Mesenchymal stem cell (in vitro differentiated cells and primary cell): Measurements from ENCODE around the gene CATSPERD. TPM values are rescaled to one million over a fixed set of nuclear protein-coding genes. Genes with fewer than 3 reads are reported as not detected.

Experiments
- DNase-seq: peaks from one replicate; pipeline ENCODE4 v3.0.0-alpha.2; 2013
- H2AFZ ChIP-seq: one replicate; pipeline ENCODE4 v1.6.1; 2013; ENCODE audit warnings: low read depth, mild to moderate bottlenecking, control low read depth, inconsistent platforms, low read length, moderate library complexity
- H2AK5ac ChIP-seq: 2 replicates; pipeline ENCODE4 v1.6.1; 2013; ENCODE audit warnings: low read length, moderate library complexity, mild to moderate bottlenecking, inconsistent platforms; ENCODE audit not compliant: severe bottlenecking
- H2BK120ac ChIP-seq: one replicate; pipeline ENCODE4 v1.6.1; 2013; ENCODE audit warnings: low read depth, mild to moderate bottlenecking, inconsistent platforms, low read length, moderate library complexity
- H2BK12ac ChIP-seq, 2 experiments: one replicate each; pipeline ENCODE4 v1.6.1; 2013; ENCODE audit warnings: inconsistent platforms in 2 of 2, low read length in 2 of 2, mild to moderate bottlenecking in 2 of 2, moderate library complexity in 2 of 2, control low read depth in 1 of 2
- H2BK15ac ChIP-seq: one replicate; pipeline ENCODE4 v1.6.1; 2013; ENCODE audit warnings: mild to moderate bottlenecking, low read depth, inconsistent platforms; ENCODE audit not compliant: poor library complexity, severe bottlenecking
- H2BK5ac ChIP-seq: 2 replicates; pipeline ENCODE4 v1.6.1; 2013; ENCODE audit warnings: low read depth, mild to moderate bottlenecking, low read length, control low read depth, inconsistent platforms; ENCODE audit not compliant: poor library complexity, severe bottlenecking
- H3K14ac ChIP-seq, 2 experiments: one replicate each; pipeline ENCODE4 v1.6.1; 2013; ENCODE audit warnings: inconsistent platforms in 2 of 2, low read length in 2 of 2, control low read depth in 1 of 2, mild to moderate bottlenecking in 1 of 2, moderate library complexity in 1 of 2
- H3K18ac ChIP-seq, 2 experiments: one replicate each; pipeline ENCODE4 v1.6.1; 2013; ENCODE audit warnings: inconsistent platforms in 2 of 2, low read length in 2 of 2, control low read depth in 1 of 2, low read depth in 1 of 2, mild to moderate bottlenecking in 1 of 2
- H3K23ac ChIP-seq, 2 experiments: one replicate each; pipeline ENCODE4 v1.6.1; 2013; ENCODE audit warnings: inconsistent platforms in 2 of 2, low read length in 2 of 2, mild to moderate bottlenecking in 2 of 2, moderate library complexity in 2 of 2, control low read depth in 1 of 2
- H3K27ac ChIP-seq: 2 replicates; pipeline ENCODE4 v1.5.1; 2013; ENCODE audit warnings: mild to moderate bottlenecking, moderate library complexity, low read length, control low read depth, inconsistent platforms; ENCODE audit not compliant: poor library complexity, severe bottlenecking
- H3K27me3 ChIP-seq, 2 experiments: 2 replicates each; pipeline versions ENCODE4 v1.6.1 to v1.7.0; 2013; ENCODE audit warnings: low read length in 2 of 2, mild to moderate bottlenecking in 2 of 2, moderate library complexity in 2 of 2, control low read depth in 1 of 2, inconsistent platforms in 1 of 2; ENCODE audit not compliant: control insufficient read depth in 1 of 2, insufficient read depth in 1 of 2
- H3K36me3 ChIP-seq, 2 experiments: 2 replicates each; pipeline versions ENCODE4 v1.6.1 to v1.7.0; 2013; ENCODE audit warnings: low read length in 2 of 2, control low read depth in 1 of 2, inconsistent platforms in 1 of 2, low read depth in 1 of 2, mild to moderate bottlenecking in 1 of 2; ENCODE audit not compliant: insufficient read depth in 2 of 2, control insufficient read depth in 1 of 2
- H3K4ac ChIP-seq, 2 experiments: one replicate each; pipeline ENCODE4 v1.6.1; 2013; ENCODE audit warnings: inconsistent platforms in 2 of 2, low read length in 2 of 2, mild to moderate bottlenecking in 2 of 2, moderate library complexity in 2 of 2, control low read depth in 1 of 2, low read depth in 1 of 2
- H3K4me1 ChIP-seq: 2 replicates; pipeline ENCODE4 v1.6.1; 2013; ENCODE audit warnings: low read depth, low read length, control low read depth; ENCODE audit not compliant: control insufficient read depth, insufficient read depth
- H3K4me2 ChIP-seq: 2 replicates; pipeline ENCODE4 v1.6.1; 2013; ENCODE audit warnings: low read length, mild to moderate bottlenecking, inconsistent platforms; ENCODE audit not compliant: poor library complexity, severe bottlenecking
- H3K4me3 ChIP-seq, 2 experiments: 2 replicates each; pipeline versions ENCODE4 v1.5.1 to v1.7.0; 2013; ENCODE audit warnings: low read length in 2 of 2, mild to moderate bottlenecking in 2 of 2, control low read depth in 1 of 2, low read depth in 1 of 2; ENCODE audit not compliant: insufficient read depth in 1 of 2
- H3K79me1 ChIP-seq: replicated peaks from 2 replicates; pipeline ENCODE4 v1.6.1; 2013; ENCODE audit warnings: mild to moderate bottlenecking, control low read depth, low read length, inconsistent platforms; ENCODE audit not compliant: poor library complexity, severe bottlenecking
- H3K9ac ChIP-seq: 2 replicates; pipeline ENCODE4 v1.7.0; 2013; ENCODE audit warnings: mild to moderate bottlenecking, low read length, moderate library complexity
- H3K9me3 ChIP-seq: 2 replicates; pipeline ENCODE4 v1.7.0; 2013; ENCODE audit warnings: mild to moderate bottlenecking, low read length; ENCODE audit not compliant: control insufficient read depth
- H4K8ac ChIP-seq: one replicate; pipeline ENCODE4 v1.6.1; 2013; ENCODE audit warnings: inconsistent platforms, mild to moderate bottlenecking, low read length, moderate library complexity
- H4K91ac ChIP-seq: one replicate; pipeline ENCODE4 v1.6.1; 2013; ENCODE audit warnings: mild to moderate bottlenecking, low read length, inconsistent platforms
- WGBS: methylation state at CpG from one replicate; pipeline ENCODE4 v1.1.7; 2013; ENCODE audit warnings: mixed read lengths; 5-methylcytosine and 5-hydroxymethylcytosine counted together
- polyA plus RNA-seq, 2 experiments: library from polyadenylated mRNA; stranded (reverse); fragments of 200-250 nt; gene quantifications; one replicate each; pipeline ENCODE4 v1.2.3, GENCODE V29; 2013

Gene CATSPERD
- polyA plus RNA-seq (2013, experiment 1 of 2), result not detected
- polyA plus RNA-seq (2013, experiment 2 of 2), result not detected

GRCh38 chr19:5719961-5720790 is at the start of gene CATSPERD, which contains the start of gene LONP1:
CATSPERD (plus strand) TSS chr19:5720637; CDS start chr19:5720738, 101 bp downstream.
LONP1 (minus strand) TSS chr19:5720146; CDS start chr19:5720132, 14 bp downstream.
- H3K4me1 ChIP-seq, result peaks cover 14% of the 10 kb centered on the region
- under 1% methylated on average over 90 of the region's 90 CpGs for WGBS
- peak within 1 kb of the TSS in 1 of 2 experiments; percentile 86 for H3K23ac ChIP-seq
- H3K27ac ChIP-seq, result peak within 1 kb of the TSS; percentile 100
- peak within 1 kb of the TSS; percentile 92 for H2BK5ac ChIP-seq
- H2BK120ac ChIP-seq, result peak within 1 kb of the TSS; percentile 73
- H3K79me1 ChIP-seq, result peaks cover 2% of the 10 kb centered on the region
- H3K27me3 ChIP-seq, result no peaks in the 10 kb centered on the region
- H3K4me3 ChIP-seq, result peak within 1 kb of the TSS; percentile 96 to 99
- H3K14ac ChIP-seq, result peak within 1 kb of the TSS in 1 of 2 experiments; percentile 97
- H4K8ac ChIP-seq, result peak within 1 kb of the TSS; percentile 99
- peak within 1 kb of the TSS; percentile 100 for H2AFZ ChIP-seq
- peak within 1 kb of the TSS; percentile 100 for H3K9ac ChIP-seq
- peak within 1 kb of the TSS; percentile 98 to 99 for H3K4ac ChIP-seq
- peak within 1 kb of the TSS; percentile 99 for H4K91ac ChIP-seq
- H2AK5ac ChIP-seq, result peak within 1 kb of the TSS; percentile 22
- peak within 1 kb of the TSS; percentile 39 to 71 for H2BK12ac ChIP-seq
- H3K9me3 ChIP-seq, result no peaks in the 10 kb centered on the region
- DNase-seq, result peak; percentile 99
- peaks cover 7 to 10% of the 10 kb centered on the region in 2 experiments for H3K36me3 ChIP-seq
- peak within 1 kb of the TSS; percentile 100 for H3K18ac ChIP-seq
- H3K4me2 ChIP-seq, result peak within 1 kb of the TSS; percentile 87
- H2BK15ac ChIP-seq, result peak within 1 kb of the TSS; percentile 99

- no peak overlapping the region for H2AK5ac ChIP-seq
- H2BK5ac ChIP-seq, result no peak overlapping the region
- H2BK15ac ChIP-seq, result no peak overlapping the region
- H3K9me3 ChIP-seq, result no peaks in the 10 kb centered on the region
- H3K79me1 ChIP-seq, result peaks cover 21% of the 10 kb centered on the region
- H3K4ac ChIP-seq, result no peak overlapping the region
- H3K4me2 ChIP-seq, result no peak overlapping the region
- H4K91ac ChIP-seq, result peak overlapping the region; percentile 65
- no peak overlapping the region for H3K18ac ChIP-seq
- H3K36me3 ChIP-seq, result peaks cover 42 to 54% of the 10 kb centered on the region in 2 experiments
- no peak overlapping the region for H2AFZ ChIP-seq
- no peak for DNase-seq
- WGBS, result 98% methylated on average over 7 of the region's 7 CpGs
- no peak overlapping the region for H3K4me3 ChIP-seq
- H3K27ac ChIP-seq, result no peak overlapping the region
- no peak overlapping the region for H2BK12ac ChIP-seq
- no peaks in the 10 kb centered on the region for H3K27me3 ChIP-seq
- H3K9ac ChIP-seq, result no peak overlapping the region
- no peak overlapping the region for H4K8ac ChIP-seq
- no peak overlapping the region for H3K14ac ChIP-seq
- H2BK120ac ChIP-seq, result no peak overlapping the region
- H3K23ac ChIP-seq, result no peak overlapping the region
- peaks cover 12% of the 10 kb centered on the region for H3K4me1 ChIP-seq
Observed at GRCh38 chr19:5671600-5671999, 48.8 kb upstream of the CATSPERD start.

DNA sequence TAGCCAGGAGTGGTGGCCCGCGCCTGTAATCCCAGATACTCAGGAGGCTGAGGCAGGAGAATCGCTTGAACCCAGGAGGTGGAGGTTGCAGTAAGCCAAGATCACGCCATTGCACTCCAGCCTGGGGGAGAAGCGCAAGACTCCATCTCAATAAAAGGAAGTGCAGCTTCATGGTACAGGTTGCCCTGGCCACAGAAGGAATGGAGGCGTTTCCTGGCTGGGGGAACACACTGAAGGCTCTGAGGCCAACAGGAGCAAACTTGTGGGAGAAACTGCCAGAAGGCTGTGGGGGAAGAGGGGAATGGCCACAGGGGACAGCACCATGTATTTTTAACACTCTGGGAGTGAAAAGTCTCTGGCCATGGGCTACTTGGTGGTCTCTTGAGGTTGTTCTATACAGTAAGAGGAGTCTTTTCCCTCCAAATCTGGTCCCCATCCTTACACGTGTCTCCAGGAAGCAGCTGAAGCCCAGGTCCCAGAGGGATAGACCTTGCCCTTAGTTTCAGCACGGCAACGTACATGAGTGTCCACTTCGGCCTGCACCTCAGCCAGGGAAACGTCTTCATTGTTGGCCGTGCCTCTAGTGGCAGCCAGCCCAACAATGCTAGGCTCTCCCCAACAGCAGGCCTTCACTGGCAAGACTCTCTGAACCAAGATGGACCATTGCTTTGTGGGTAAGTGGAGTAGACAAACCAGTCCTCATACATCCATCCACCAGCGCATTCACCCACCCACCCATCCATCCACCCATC is 47.6 kb upstream of the CATSPERD start:
- Histone ChIP-seq H3K9ac (no peak overlapping the region), H3K18ac (no peak overlapping the region), H4K8ac (no peak overlapping the region), H3K27ac (no peak overlapping the region), H2BK15ac (no peak overlapping the region), H2BK120ac (no peak overlapping the region), H3K9me3 (no peaks in the 10 kb centered on the region), H3K79me1 (peaks cover 12% of the 10 kb centered on the region), H2AFZ (no peak overlapping the region), H4K91ac (no peak overlapping the region), H3K4me1 (peaks cover 4% of the 10 kb centered on the region), H3K4ac (no peak overlapping the region), H2AK5ac (no peak overlapping the region), H3K27me3 (no peaks in the 10 kb centered on the region), H3K36me3 (peaks cover 31 to 54% of the 10 kb centered on the region in 2 experiments), H2BK5ac (no peak overlapping the region), H3K23ac (no peak overlapping the region), H3K4me3 (no peak overlapping the region), H3K4me2 (no peak overlapping the region), H3K14ac (no peak overlapping the region), H2BK12ac (no peak overlapping the region)
- 97% methylated on average over 13 of the region's 13 CpGs for WGBS
- no peak for DNase-seq

DNA sequence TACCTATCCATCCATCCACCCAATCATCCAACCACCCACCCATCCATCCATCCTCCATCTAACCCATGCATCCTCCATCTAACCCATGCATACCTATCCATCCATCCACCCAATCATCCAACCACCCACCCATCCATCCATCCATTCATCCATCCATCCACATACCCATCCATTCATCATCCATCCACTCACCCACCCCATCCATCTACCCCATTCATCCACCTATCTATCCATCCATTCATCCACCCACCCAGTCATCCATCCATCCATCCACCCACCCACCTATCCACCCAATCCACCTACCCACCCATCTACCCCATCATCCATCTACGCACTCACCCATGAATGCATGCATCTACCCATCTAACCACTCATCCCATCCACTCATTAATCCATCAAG is 46.7 kb upstream of the CATSPERD start:
- Histone ChIP-seq H3K4me2 (no peak overlapping the region), H2BK12ac (no peak overlapping the region), H3K14ac (no peak overlapping the region), H3K27me3 (no peaks in the 10 kb centered on the region), H4K8ac (no peak overlapping the region), H2AFZ (no peak overlapping the region), H3K23ac (no peak overlapping the region), H3K79me1 (peaks cover 15% of the 10 kb centered on the region), H3K27ac (no peak overlapping the region), H3K4ac (no peak overlapping the region), H3K9me3 (no peaks in the 10 kb centered on the region), H2AK5ac (no peak overlapping the region), H3K36me3 (peaks cover 28 to 54% of the 10 kb centered on the region in 2 experiments), H2BK120ac (no peak overlapping the region), H3K18ac (no peak overlapping the region), H2BK15ac (no peak overlapping the region), H4K91ac (no peak overlapping the region), H3K4me3 (no peak overlapping the region), H2BK5ac (no peak overlapping the region), H3K9ac (no peak overlapping the region), H3K4me1 (peaks cover 1% of the 10 kb centered on the region)
- no peak for DNase-seq
- WGBS, result 100% methylated on average over 1 of the region's 1 CpG
